Endothelial cell of umbilical vein (primary cell): ENCODE data around the gene HNRNPLL. TPM values are rescaled to one million over a fixed set of nuclear protein-coding genes. Genes with fewer than 3 reads are reported as not detected.

Source experiments
- BruUV-seq: library from RNA; stranded (reverse); fragments of 400-500 nt; replicated peaks from 2 replicates; lab custom pipeline; 2021; lab: Mats Ljungman, UMichigan
- CTCF ChIA-PET: fragments of 300-600, 350-600 bp; sonication (Branson Sonifier 250); formaldehyde crosslinking; loops from one replicate; lab custom pipeline; 2021; ENCODE audit warnings: antibody characterized with exemption, inconsistent platforms; lab: Charles Lee
- POLR2A ChIA-PET: fragments of 300-600, 350-600 bp; sonication (Branson Sonifier 250); formaldehyde crosslinking; loops from one replicate; lab custom pipeline; 2021; ENCODE audit warnings: antibody characterized with exemption, inconsistent platforms; lab: Charles Lee
- DNase-seq: peaks from one replicate; pipeline ENCODE4 v3.0.0-alpha.2; 2011; ENCODE audit warnings: low read depth, low spot score
- FAIRE-seq: peaks from 2 replicates; lab custom pipeline; 2011; peaks lifted over from hg19 to GRCh38; lab: Jason Lieb, UNC
- H2AFZ ChIP-seq: 2 replicates; pipeline ENCODE4 v1.6.0; 2012; ENCODE audit warnings: low read depth, low read length, control low read depth, inconsistent platforms
- H3K27ac ChIP-seq: 2 replicates; pipeline ENCODE4 v1.5.1; 2011; ENCODE audit warnings: low read depth, mild to moderate bottlenecking, control low read depth, low read length, moderate library complexity; ENCODE audit not compliant: insufficient read depth
- H3K27me3 ChIP-seq, 2 experiments: 2 replicates each; pipeline versions ENCODE4 v1.6.0 to v1.6.1; 2011; ENCODE audit warnings: low read length in 2 of 2, mixed read lengths in 1 of 2; ENCODE audit not compliant: control insufficient read depth in 2 of 2, insufficient read depth in 2 of 2
- H3K36me3 ChIP-seq, 2 experiments: 2 replicates in 1 of 2; 3 replicates in 1 of 2; pipeline ENCODE4 v1.5.1; 2011; ENCODE audit warnings: low read length in 2 of 2, mild to moderate bottlenecking in 1 of 2, moderate library complexity in 1 of 2; ENCODE audit not compliant: control insufficient read depth in 2 of 2, insufficient read depth in 2 of 2; ENCODE audit errors: extremely low read depth in 1 of 2
- H3K4me1 ChIP-seq: 3 replicates; pipeline ENCODE4 v1.5.1; 2011; ENCODE audit warnings: mild to moderate bottlenecking, low read length; ENCODE audit not compliant: control insufficient read depth, insufficient read depth; ENCODE audit errors: extremely low read depth
- H3K4me2 ChIP-seq: 2 replicates; pipeline ENCODE4 v1.6.1; 2011; ENCODE audit warnings: low read length, control low read depth, mixed read lengths; ENCODE audit not compliant: insufficient read depth
- H3K4me3 ChIP-seq, 3 experiments: fragments of 200-600 bp in 1 of 3; sonication (generic), shearing (Covaris generic) in 1 of 3; replicated peaks in 1 of 3; 2 replicates each; pipeline ENCODE4 v1.5.1; 2011 to 2016; ENCODE audit warnings: control low read depth in 3 of 3, low read length in 3 of 3, mild to moderate bottlenecking in 2 of 3, inconsistent platforms in 1 of 3, low read depth in 1 of 3, moderate library complexity in 1 of 3; ENCODE audit not compliant: insufficient read depth in 1 of 3
- H3K79me2 ChIP-seq: 2 replicates; pipeline ENCODE4 v1.6.0; 2012; ENCODE audit warnings: low read length, inconsistent platforms; ENCODE audit not compliant: control insufficient read depth, insufficient read depth
- H3K9ac ChIP-seq: replicated peaks from 2 replicates; pipeline ENCODE3; 2011; ENCODE audit warnings: low read length, control low read depth; ENCODE audit not compliant: insufficient read depth; ENCODE audit errors: extremely low read depth
- H3K9me1 ChIP-seq: replicated peaks from 3 replicates; pipeline ENCODE4 v1.6.0; 2011; ENCODE audit warnings: mild to moderate bottlenecking, low read length; ENCODE audit not compliant: control insufficient read depth, insufficient read depth; ENCODE audit errors: extremely low read depth
- H3K9me3 ChIP-seq: replicated peaks from 2 replicates; pipeline ENCODE4 v1.5.1; 2012; ENCODE audit warnings: low read length, inconsistent platforms; ENCODE audit not compliant: control insufficient read depth, insufficient read depth
- H4K20me1 ChIP-seq: replicated peaks from 2 replicates; pipeline ENCODE3; 2011; ENCODE audit warnings: mild to moderate bottlenecking, low read length; ENCODE audit not compliant: control insufficient read depth, insufficient read depth; ENCODE audit errors: extremely low read depth
- EZH2 ChIP-seq: IDR thresholded peaks from 2 replicates; pipeline ENCODE4 v1.6.1; 2012; ENCODE audit warnings: borderline replicate concordance, low read depth, mild to moderate bottlenecking, moderate library complexity, low read length, inconsistent platforms; ENCODE audit not compliant: severe bottlenecking
- FOS ChIP-seq: IDR thresholded peaks from 2 replicates; pipeline ENCODE4 v1.6.1; 2011; ENCODE audit warnings: mild to moderate bottlenecking, low read length, moderate library complexity, borderline replicate concordance; ENCODE audit not compliant: insufficient read depth
- GATA2 ChIP-seq: IDR thresholded peaks from 2 replicates; pipeline ENCODE4 v1.7.0; 2011; ENCODE audit warnings: low read depth, mild to moderate bottlenecking, moderate library complexity, mixed read lengths, low read length; ENCODE audit not compliant: insufficient read length, insufficient read depth
- JUN ChIP-seq: IDR thresholded peaks from 2 replicates; pipeline ENCODE4 v1.6.1; 2011; ENCODE audit warnings: borderline replicate concordance, low read depth; ENCODE audit not compliant: insufficient read length, insufficient read depth
- MYC ChIP-seq: IDR thresholded peaks from one replicate; pipeline ENCODE4 v1.6.1; 2011; ENCODE audit warnings: mild to moderate bottlenecking, low read depth, low read length
- POLR2A ChIP-seq: IDR thresholded peaks from 2 replicates; pipeline ENCODE4 v1.6.1; 2012; ENCODE audit warnings: low read depth, mild to moderate bottlenecking, control low read depth, low read length
- POLR2AphosphoS5 ChIP-seq: IDR thresholded peaks from 2 replicates; pipeline ENCODE4 v1.6.1; 2012; ENCODE audit warnings: low read depth, mild to moderate bottlenecking, control low read depth, low read length, moderate library complexity; ENCODE audit not compliant: insufficient read depth
- dilution Hi-C: fragments of 300-500 bp; cut with MboI; formaldehyde crosslinking; loops from one replicate; pipeline ENCODE4 v1.15.0; 2019; ENCODE audit warnings: low sequenced_read_pairs; ENCODE audit not compliant: extremely low pct_ligation_motif_present
- intact Hi-C: fragments of 100-400 bp; cut with micrococcal nuclease; formaldehyde crosslinking; loops from one replicate; pipeline ENCODE4 v1.10.0; 2022
- polyA plus RNA-seq, 4 experiments: library from polyadenylated mRNA; depleted of rRNA in 3 of 4; stranded (reverse) in 3 of 4; unstranded in 1 of 4; fragments of >200 nt; gene quantifications; 2 replicates each; pipeline versions ENCODE4 v1.2.1 to v1.2.3, GENCODE V29; 2011 to 2012; ENCODE audit warnings: missing spikeins in 1 of 4
- total RNA-seq: library from RNA; stranded (reverse); gene quantifications from 2 replicates; pipeline ENCODE4 v1.2.3, GENCODE V29; 2021
- TF ChIP-seq, protein P1 (sequence below), 2 donors: IDR thresholded peaks; 1 replicate in 1 of 2; 2 replicates in 1 of 2; pipeline ENCODE4 v1.5.1; 2011; ENCODE audit warnings: low read length in 2 of 2, mild to moderate bottlenecking in 2 of 2, moderate library complexity in 2 of 2, control low read depth in 1 of 2, inconsistent platforms in 1 of 2, low read depth in 1 of 2; ENCODE audit not compliant: insufficient read depth in 1 of 2; ENCODE audit errors: extremely low read depth in 1 of 2
- TF ChIP-seq, protein P2 (sequence below): IDR thresholded peaks from 2 replicates; pipeline ENCODE4 v1.6.1; 2011; ENCODE audit not compliant: insufficient read depth, insufficient read length

HNRNPLL gene
- total and polyA plus RNA-seq, 2 donors (not counting 3 experiments of a cell fraction or from before 2014, with no cell fraction given) = 19.8 to 56.2 TPM

DNA sequence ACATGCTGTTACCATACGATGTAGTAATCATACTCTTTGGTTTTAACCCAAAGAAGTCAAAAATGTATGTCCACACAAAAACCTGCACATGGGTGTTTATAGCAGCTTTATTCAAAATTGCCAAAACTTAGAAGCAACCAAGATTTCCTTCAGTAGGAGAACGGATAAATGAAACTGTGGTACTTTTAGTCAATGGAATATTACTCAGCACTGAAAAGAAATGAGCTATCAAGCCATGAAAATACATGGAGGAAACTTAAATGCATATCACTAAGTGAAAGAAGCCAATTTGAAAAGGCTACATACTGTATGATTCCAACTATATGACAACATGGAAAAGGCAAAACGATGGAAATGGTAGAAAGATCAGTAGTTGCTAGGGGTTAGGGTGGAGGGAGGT lies 86.6 kb downstream of the HNRNPLL start:
- no peak overlapping the region for H3K9ac ChIP-seq
- H3K79me2 ChIP-seq = no peaks in the 10 kb centered on the region
- TF ChIP-seq, protein P1, sequence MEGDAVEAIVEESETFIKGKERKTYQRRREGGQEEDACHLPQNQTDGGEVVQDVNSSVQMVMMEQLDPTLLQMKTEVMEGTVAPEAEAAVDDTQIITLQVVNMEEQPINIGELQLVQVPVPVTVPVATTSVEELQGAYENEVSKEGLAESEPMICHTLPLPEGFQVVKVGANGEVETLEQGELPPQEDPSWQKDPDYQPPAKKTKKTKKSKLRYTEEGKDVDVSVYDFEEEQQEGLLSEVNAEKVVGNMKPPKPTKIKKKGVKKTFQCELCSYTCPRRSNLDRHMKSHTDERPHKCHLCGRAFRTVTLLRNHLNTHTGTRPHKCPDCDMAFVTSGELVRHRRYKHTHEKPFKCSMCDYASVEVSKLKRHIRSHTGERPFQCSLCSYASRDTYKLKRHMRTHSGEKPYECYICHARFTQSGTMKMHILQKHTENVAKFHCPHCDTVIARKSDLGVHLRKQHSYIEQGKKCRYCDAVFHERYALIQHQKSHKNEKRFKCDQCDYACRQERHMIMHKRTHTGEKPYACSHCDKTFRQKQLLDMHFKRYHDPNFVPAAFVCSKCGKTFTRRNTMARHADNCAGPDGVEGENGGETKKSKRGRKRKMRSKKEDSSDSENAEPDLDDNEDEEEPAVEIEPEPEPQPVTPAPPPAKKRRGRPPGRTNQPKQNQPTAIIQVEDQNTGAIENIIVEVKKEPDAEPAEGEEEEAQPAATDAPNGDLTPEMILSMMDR (IDR thresholded peaks at IDR 0.05; ENCODE audit: extremely low read depth in 1 of 2, insufficient read depth in 1 of 2, low read depth in 1 of 2, low read length in 2 of 2) = no peak
- TF ChIP-seq, protein P2, sequence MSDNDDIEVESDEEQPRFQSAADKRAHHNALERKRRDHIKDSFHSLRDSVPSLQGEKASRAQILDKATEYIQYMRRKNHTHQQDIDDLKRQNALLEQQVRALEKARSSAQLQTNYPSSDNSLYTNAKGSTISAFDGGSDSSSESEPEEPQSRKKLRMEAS = no peak
- no peak for TF ChIP-seq GATA2
- TF ChIP-seq MYC = no peak
- TF ChIP-seq POLR2A = no peak
- TF ChIP-seq JUN = no peak
- no peak for TF ChIP-seq POLR2AphosphoS5
- no peak for TF ChIP-seq EZH2
- no peak for TF ChIP-seq FOS
- ChIA-PET CTCF (no interaction called here), POLR2A (no interaction called here)
- dilution Hi-C loops = no loop called here
- H3K9me1 ChIP-seq = no peaks in the 10 kb centered on the region
- FAIRE-seq (no peak), DNase-seq (no peak)
- H3K27ac ChIP-seq = no peak overlapping the region
- no peaks in the 10 kb centered on the region for H3K36me3 ChIP-seq
- BruUV-seq = no TSS peak
- no peak overlapping the region for H2AFZ ChIP-seq
- H3K4me2 ChIP-seq = no peak overlapping the region
- H3K9me3 ChIP-seq = no peaks in the 10 kb centered on the region
- no peaks in the 10 kb centered on the region for H3K27me3 ChIP-seq
- H4K20me1 ChIP-seq = no peaks in the 10 kb centered on the region
- no peak overlapping the region for H3K4me3 ChIP-seq
- H3K4me1 ChIP-seq = no peaks in the 10 kb centered on the region
- intact Hi-C loops = no loop called here
